Effector memory CD8-positive, alpha-beta T cell (primary cell): ENCODE results near the gene MUC6.
"Not testable (repeated sequence)": the region's sequence is repeated elsewhere in the genome, so short reads cannot be mapped to it uniquely, and the experiment has no call there.

Experiments
- ATAC-seq: fragments of 150-1000 bp; cut with Tn5 transposase; replicated peaks from 2 replicates; pipeline ENCODE4 v1.10.0; 2021; ENCODE audit warnings: mild to moderate bottlenecking, moderate library complexity
- DNase-seq, 3 experiments: peaks; one replicate each; pipeline ENCODE4 v3.0.0; 2021
- H3K27ac Mint-ChIP-seq, 2 donors: one replicate each; pipeline ENCODE4 v1.8.0; 2022; ENCODE audit warnings: mild to moderate bottlenecking in 2 of 2, mixed read lengths in 2 of 2, moderate library complexity in 2 of 2
- H3K27me3 Mint-ChIP-seq, 2 donors: one replicate each; pipeline ENCODE4 v1.8.0; 2022; ENCODE audit warnings: mixed read lengths in 2 of 2
- H3K36me3 Mint-ChIP-seq: one replicate; pipeline ENCODE4 v1.8.0; 2022; ENCODE audit warnings: mild to moderate bottlenecking, moderate library complexity, mixed read lengths; ENCODE audit not compliant: insufficient read depth
- H3K4me1 Mint-ChIP-seq, 2 donors: one replicate each; pipeline ENCODE4 v1.8.0; 2022; ENCODE audit warnings: low read depth in 2 of 2, mixed read lengths in 2 of 2
- H3K4me3 Mint-ChIP-seq, 2 donors: one replicate each; pipeline ENCODE4 v1.8.0; 2022; ENCODE audit warnings: mild to moderate bottlenecking in 2 of 2, mixed read lengths in 2 of 2, moderate library complexity in 2 of 2
- H3K9me3 Mint-ChIP-seq, 2 donors: one replicate each; pipeline ENCODE4 v1.8.0; 2022; ENCODE audit warnings: mixed read lengths in 2 of 2

Gene MUC6

GRCh38 chr11:975827-976226 lies 60.7 kb downstream of the MUC6 start:
- H3K27me3 Mint-ChIP-seq, result no peaks in the 10 kb centered on the region
- no peaks in the 10 kb centered on the region for H3K9me3 Mint-ChIP-seq
- DNase-seq, result no peak
- peaks cover 42% of the 10 kb centered on the region for H3K36me3 Mint-ChIP-seq
- H3K4me3 Mint-ChIP-seq, result no peak overlapping the region
- ATAC-seq, result no peak
- peak overlapping the region; percentile 56 to 91 for H3K27ac Mint-ChIP-seq
- peaks cover 14 to 30% of the 10 kb centered on the region in 2 donors for H3K4me1 Mint-ChIP-seq

- DNase-seq, H3K27me3 Mint-ChIP-seq, H3K9me3 Mint-ChIP-seq, ATAC-seq, H3K4me3 Mint-ChIP-seq: not testable (repeated sequence)
- Mint-ChIP-seq H3K36me3 (peaks cover 46% of the 10 kb centered on the region), H3K27ac (peak overlapping the region; percentile 56 to 91), H3K4me1 (peaks cover 19 to 33% of the 10 kb centered on the region in 2 donors)
Measured at GRCh38 chr11:975376-975775, 61.1 kb downstream of the MUC6 start.

- no peak for ATAC-seq
- no peak for DNase-seq
- peak overlapping the region in 1 of 2 donors; percentile 30 for H3K27ac Mint-ChIP-seq
- no peaks in the 10 kb centered on the region for H3K27me3 Mint-ChIP-seq
- H3K4me3 Mint-ChIP-seq, result no peak overlapping the region
- H3K36me3 Mint-ChIP-seq, result peaks cover 48% of the 10 kb centered on the region
- peaks cover 29 to 34% of the 10 kb centered on the region in 2 donors for H3K4me1 Mint-ChIP-seq
- H3K9me3 Mint-ChIP-seq, result no peaks in the 10 kb centered on the region
Measured at GRCh38 chr11:973237-973636, 63.3 kb downstream of the MUC6 start.

DNA sequence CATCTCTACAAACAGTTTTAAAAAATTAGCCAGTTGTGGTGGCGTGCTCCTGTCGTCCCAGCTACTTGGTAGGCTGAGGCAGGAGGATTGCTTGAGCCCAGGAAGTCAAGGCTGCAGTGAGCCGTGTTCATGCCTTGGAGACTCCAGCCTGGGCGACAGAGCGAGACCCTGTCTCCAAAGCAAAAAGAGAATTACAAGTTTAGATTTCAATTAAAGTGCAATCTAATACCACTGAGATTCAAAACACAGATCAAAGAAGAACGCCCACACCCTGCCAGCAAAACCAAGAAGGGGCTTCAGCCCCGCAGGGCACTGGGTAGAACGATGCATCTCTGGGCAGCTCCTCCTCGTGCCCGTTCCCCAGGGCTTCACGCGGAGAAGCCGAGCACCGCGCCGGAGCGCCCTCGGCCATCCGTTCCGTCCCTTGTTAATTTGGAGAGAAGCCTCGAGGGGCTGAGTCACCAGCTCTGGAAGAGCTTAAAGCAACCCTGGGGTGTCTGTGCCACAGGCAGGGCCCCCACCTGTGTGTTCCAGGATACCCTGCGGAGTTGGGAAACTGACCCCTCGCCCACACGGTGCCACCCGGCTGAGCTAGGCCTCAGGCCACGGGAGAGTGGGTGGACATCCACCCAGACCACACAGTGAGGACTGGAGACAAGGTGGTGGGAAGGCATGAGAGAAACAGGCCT lies 63.9 kb downstream of the MUC6 start:
- Mint-ChIP-seq H3K27me3 (no peaks in the 10 kb centered on the region), H3K4me3 (no peak overlapping the region), H3K4me1 (peaks cover 31 to 34% of the 10 kb centered on the region in 2 donors), H3K27ac (peak overlapping the region in 1 of 2 donors; percentile 89), H3K36me3 (peaks cover 47% of the 10 kb centered on the region), H3K9me3 (no peaks in the 10 kb centered on the region)
- ATAC-seq, result no peak
- no peak for DNase-seq

DNA sequence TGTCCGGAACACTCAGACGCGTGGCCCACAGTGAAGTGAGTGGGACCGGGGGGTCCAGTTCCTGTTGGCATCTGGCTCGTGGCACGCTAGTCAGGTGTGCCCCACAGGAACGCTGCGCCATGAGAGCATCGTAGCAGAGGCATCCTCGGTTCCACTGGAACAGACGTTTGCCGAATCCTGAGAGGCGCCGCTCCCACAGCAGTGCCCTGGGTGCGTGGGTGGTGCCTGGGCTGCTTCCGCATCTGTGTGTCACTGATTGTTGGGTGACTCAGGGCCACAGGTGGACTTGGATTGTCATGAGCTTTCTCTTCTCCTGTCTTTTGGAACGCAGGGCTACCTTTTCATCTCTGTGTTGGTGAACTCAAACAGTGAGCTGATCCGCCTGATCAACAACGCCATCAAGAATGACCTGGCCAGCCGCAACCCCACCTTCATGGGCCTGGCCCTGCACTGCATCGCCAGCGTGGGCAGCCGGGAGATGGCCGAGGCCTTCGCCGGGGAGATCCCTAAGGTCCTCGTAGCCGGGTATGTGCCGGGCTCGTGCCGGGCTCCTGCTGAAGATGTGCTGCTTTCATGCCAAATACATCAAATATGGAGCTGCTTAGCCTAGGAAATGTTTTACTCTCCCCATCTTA lies 64.7 kb downstream of the MUC6 start:
- Mint-ChIP-seq H3K4me3 (no peak overlapping the region), H3K27ac (peak overlapping the region; percentile 89 to 91), H3K36me3 (peaks cover 41% of the 10 kb centered on the region)

GRCh38 chr11:971092-971690 lies 65.3 kb downstream of the MUC6 start:
- Mint-ChIP-seq H3K4me1 (peaks cover 33 to 35% of the 10 kb centered on the region in 2 donors), H3K27me3 (no peaks in the 10 kb centered on the region), H3K36me3 (peaks cover 41% of the 10 kb centered on the region), H3K27ac (peak overlapping the region; percentile 89 to 91), H3K9me3 (no peaks in the 10 kb centered on the region), H3K4me3 (peak overlapping the region in 1 of 2 donors; percentile 72)
- no peak for ATAC-seq
- no peak for DNase-seq

More for the DNA sequence above, 64.7 kb downstream of the MUC6 start:
- Mint-ChIP-seq H3K4me1 (peaks cover 31 to 33% of the 10 kb centered on the region in 2 donors), H3K27me3 (no peaks in the 10 kb centered on the region), H3K9me3 (no peaks in the 10 kb centered on the region)
- DNase-seq (no peak), ATAC-seq (no peak)

GRCh38 chr11:970319-970871 lies 66.1 kb downstream of the MUC6 start:
- peaks cover 45% of the 10 kb centered on the region for H3K36me3 Mint-ChIP-seq
- DNase-seq, result peak; percentile 8 to 19 (median 16)
- no peaks in the 10 kb centered on the region for H3K27me3 Mint-ChIP-seq
- H3K4me1 Mint-ChIP-seq, result peaks cover 28 to 34% of the 10 kb centered on the region in 2 donors
- peak overlapping the region; percentile 89 to 91 for H3K27ac Mint-ChIP-seq
- ATAC-seq, result peak; percentile 90
- H3K9me3 Mint-ChIP-seq, result no peaks in the 10 kb centered on the region
- peak overlapping the region; percentile 72 to 75 for H3K4me3 Mint-ChIP-seq

DNA sequence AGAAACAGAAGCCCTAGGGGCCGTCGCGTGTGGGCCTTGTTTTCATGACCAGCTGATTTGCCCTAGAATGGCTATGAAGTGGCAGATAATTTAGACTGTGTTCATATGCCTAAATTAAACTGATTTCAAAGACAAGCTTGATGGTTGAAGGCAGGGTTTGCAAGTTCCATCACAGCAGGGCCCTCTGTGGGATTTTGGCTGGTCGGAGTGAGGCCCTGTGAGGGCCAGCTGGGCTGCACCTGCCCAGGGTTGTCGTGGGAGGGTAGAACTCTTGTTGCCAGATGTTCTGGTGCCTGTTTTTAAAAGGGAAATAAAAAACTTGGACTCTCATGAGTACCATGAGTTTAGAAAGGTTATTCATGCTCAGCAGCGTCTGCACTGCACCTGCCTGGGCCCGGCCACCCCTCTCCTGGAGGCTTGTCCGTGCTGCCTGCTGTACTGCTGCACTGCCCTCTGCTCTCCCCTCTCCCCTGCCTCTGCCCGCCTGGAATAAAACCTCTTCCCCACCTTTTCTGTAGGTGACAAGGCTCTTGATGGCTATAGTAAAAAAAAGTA lies 66.8 kb downstream of the MUC6 start:
- DNase-seq (no peak), ATAC-seq (no peak)
- H3K27ac Mint-ChIP-seq, result peak overlapping the region; percentile 89 to 91
- no peaks in the 10 kb centered on the region for H3K27me3 Mint-ChIP-seq
- H3K9me3 Mint-ChIP-seq, result no peaks in the 10 kb centered on the region
- peaks cover 39% of the 10 kb centered on the region for H3K36me3 Mint-ChIP-seq
- peaks cover 27 to 35% of the 10 kb centered on the region in 2 donors for H3K4me1 Mint-ChIP-seq
- H3K4me3 Mint-ChIP-seq, result peak overlapping the region; percentile 72 to 75

DNA sequence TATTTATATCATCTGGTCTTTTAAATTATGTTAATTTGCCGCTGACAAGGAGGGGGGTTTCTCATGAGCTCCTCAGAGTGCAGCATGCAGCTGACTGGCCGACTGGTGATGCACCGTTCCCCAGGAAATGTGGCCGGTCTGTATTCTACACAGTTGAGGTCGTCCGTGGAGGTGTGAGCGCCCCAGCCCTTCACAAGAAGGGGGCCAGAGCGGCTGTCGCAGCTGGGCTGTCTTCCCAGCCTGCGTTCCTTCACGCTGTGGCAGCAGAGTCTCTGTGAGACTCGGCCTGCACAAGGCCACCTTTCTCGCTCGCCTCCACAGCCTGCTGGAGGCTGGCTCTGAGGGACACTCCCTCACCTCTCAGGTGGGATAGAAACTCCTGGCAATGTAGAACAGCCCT lies 67.7 kb downstream of the MUC6 start:
- no peak overlapping the region for H3K4me3 Mint-ChIP-seq
- H3K9me3 Mint-ChIP-seq, result no peaks in the 10 kb centered on the region
- H3K36me3 Mint-ChIP-seq, result peaks cover 44% of the 10 kb centered on the region
- DNase-seq (no peak), ATAC-seq (no peak)
- no peaks in the 10 kb centered on the region for H3K27me3 Mint-ChIP-seq
- H3K27ac Mint-ChIP-seq, result no peak overlapping the region
- H3K4me1 Mint-ChIP-seq, result peaks cover 26 to 34% of the 10 kb centered on the region in 2 donors

DNA sequence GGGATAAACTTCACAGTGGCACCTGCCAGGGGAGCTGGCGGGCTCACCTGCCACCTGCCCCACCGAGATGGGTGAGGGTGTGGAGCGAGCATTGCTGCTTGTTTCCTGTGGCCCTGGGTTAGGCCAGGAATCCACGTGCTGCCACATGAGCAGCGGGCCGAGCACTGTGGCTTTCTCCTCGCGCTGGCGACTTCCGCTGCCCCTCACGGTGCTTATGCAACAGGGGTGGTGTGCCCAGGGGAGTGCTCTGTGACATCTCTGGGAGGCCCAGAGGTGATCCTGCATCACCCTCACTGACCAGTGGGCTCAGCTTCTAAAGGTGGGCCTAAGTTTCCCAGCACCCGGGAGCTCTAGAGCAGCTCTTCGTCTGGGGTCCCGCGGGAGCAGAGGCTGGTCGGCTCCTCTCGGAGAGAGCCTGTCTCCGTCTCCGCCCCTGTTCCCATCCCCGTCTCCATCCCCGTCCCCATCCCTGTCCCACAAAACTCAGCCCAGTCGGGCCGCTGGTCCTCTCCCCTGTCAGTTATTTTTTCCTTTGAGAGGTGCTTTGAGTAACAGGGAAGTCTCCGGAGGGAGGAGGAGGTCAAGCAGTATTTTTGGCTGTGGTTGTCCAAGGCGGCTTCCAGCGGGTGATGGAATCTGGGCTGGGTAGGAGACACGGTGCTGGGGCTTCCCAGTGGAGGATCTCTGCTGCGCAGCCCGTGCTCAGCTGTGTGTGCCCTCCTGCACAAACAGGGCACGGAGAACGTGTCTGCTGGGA lies 68.3 kb downstream of the MUC6 start:
- H3K36me3 Mint-ChIP-seq, result peaks cover 46% of the 10 kb centered on the region
- DNase-seq, result no peak
- no peak overlapping the region for H3K27ac Mint-ChIP-seq
- no peaks in the 10 kb centered on the region for H3K27me3 Mint-ChIP-seq
- H3K4me3 Mint-ChIP-seq, result no peak overlapping the region
- H3K9me3 Mint-ChIP-seq, result no peaks in the 10 kb centered on the region
- ATAC-seq, result no peak
- peaks cover 24 to 34% of the 10 kb centered on the region in 2 donors for H3K4me1 Mint-ChIP-seq

DNA sequence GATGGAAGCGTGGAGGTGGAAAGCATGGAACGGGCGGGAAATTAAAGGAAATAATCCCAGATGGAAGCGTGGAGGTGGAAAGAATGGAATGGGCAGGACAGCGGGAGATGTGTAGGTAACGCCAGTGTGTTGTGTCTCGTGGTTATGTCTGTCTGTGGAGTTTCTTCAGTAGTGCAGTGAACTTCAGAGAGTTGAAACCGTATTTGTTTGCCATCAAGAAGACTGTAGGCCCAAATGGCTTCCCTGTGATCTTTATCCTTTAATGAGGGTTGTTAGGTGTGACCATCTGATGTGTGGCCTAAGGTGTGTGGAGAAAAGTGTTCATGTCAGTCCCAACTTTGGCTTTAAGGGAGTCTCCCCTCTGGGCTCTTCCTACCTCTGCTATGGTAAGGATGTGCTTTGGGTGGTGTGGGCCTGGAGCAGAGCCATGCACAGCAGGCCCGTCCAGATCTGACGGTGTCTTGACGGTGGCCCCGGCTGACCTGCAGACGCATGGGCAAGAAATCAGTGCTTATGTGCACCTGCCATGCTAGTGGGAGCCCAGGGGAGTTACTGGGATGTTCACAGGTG lies 71.2 kb downstream of the MUC6 start:
- H3K27me3 Mint-ChIP-seq, result no peaks in the 10 kb centered on the region
- peaks cover 43% of the 10 kb centered on the region for H3K36me3 Mint-ChIP-seq
- H3K9me3 Mint-ChIP-seq, result no peaks in the 10 kb centered on the region
- no peak overlapping the region for H3K4me3 Mint-ChIP-seq
- ATAC-seq (no peak), DNase-seq (no peak)
- peaks cover 16 to 24% of the 10 kb centered on the region in 2 donors for H3K4me1 Mint-ChIP-seq
- H3K27ac Mint-ChIP-seq, result peak overlapping the region; percentile 38 to 55

GRCh38 chr11:963852-964251 lies 72.7 kb downstream of the MUC6 start:
- H3K4me1 Mint-ChIP-seq, result peaks cover 12 to 17% of the 10 kb centered on the region in 2 donors
- DNase-seq, result no peak
- no peak overlapping the region for H3K4me3 Mint-ChIP-seq
- peak overlapping the region in 1 of 2 donors; percentile 29 for H3K27ac Mint-ChIP-seq
- no peaks in the 10 kb centered on the region for H3K27me3 Mint-ChIP-seq
- no peaks in the 10 kb centered on the region for H3K9me3 Mint-ChIP-seq
- no peak for ATAC-seq
- peaks cover 44% of the 10 kb centered on the region for H3K36me3 Mint-ChIP-seq
